Neuron (in vitro differentiated cells): Measurements from ENCODE around the gene CPM.
"Not testable (repeated sequence)": the region's sequence is repeated elsewhere in the genome, so short reads cannot be mapped to it uniquely, and the experiment has no call there.

Experiments used
- H2AFZ ChIP-seq: one replicate; pipeline ENCODE4 v1.6.1; 2013; ENCODE audit warnings: low read depth, mild to moderate bottlenecking, inconsistent platforms, low read length, moderate library complexity
- H3K27me3 ChIP-seq: one replicate; pipeline ENCODE4 v1.6.1; 2013; ENCODE audit warnings: low read length; ENCODE audit not compliant: insufficient read depth
- H3K36me3 ChIP-seq: one replicate; pipeline ENCODE4 v1.6.1; 2013; ENCODE audit warnings: low read length; ENCODE audit not compliant: insufficient read depth
- H3K4me1 ChIP-seq: one replicate; pipeline ENCODE4 v1.6.1; 2013; ENCODE audit warnings: low read length; ENCODE audit not compliant: insufficient read depth
- H3K4me3 ChIP-seq: 2 replicates; pipeline ENCODE4 v1.5.1; 2013; ENCODE audit warnings: mild to moderate bottlenecking, low read length, moderate library complexity
- H3K9me3 ChIP-seq: one replicate; pipeline ENCODE4 v1.6.1; 2013; ENCODE audit warnings: low read length

The CPM gene

DNA sequence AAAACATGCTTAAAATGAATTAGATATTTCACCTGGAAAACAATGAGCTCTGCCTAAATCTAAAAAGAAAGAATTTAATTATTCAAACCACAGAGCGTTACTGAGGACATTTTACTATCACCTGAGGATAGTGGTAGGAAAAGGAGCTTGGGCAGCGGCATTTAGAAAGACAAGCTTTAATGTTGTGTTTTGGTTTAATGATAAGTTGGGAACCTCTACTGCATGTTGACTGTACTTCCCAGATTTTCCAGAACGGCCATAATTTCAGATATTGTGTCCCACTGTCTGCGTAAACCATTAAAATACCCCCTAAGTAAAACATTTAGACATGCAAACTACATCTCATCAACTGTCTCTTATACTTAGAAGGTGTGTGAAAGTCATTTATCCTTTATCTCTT lies 55.4 kb downstream of the CPM start:
- Histone ChIP-seq H3K27me3 (no peaks in the 10 kb centered on the region), H2AFZ (no peak overlapping the region), H3K4me1 (peaks cover 16% of the 10 kb centered on the region), H3K36me3 (no peaks in the 10 kb centered on the region), H3K9me3 (peaks cover 3% of the 10 kb centered on the region), H3K4me3 (no peak overlapping the region)

DNA sequence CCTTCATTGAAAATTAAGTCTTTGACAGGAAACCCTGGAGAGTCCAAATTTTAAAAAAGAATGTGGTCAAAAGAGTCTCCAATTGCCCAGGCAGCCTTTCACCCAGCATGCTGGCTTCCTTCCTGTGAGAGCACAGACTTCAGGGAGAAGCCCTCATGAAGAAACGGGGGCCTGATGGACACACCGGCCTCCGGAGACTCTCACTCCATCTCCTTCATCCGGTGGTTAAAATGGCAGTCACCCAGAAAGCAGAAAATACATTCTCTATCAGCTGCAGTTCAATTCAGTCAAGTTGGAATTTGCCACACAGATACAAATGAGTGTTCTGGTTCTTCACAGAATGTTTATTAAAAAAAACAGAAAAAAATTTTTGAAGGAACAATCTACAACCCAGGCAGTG lies 56.5 kb downstream of the CPM start:
- peaks cover 3% of the 10 kb centered on the region for H3K9me3 ChIP-seq
- no peaks in the 10 kb centered on the region for H3K27me3 ChIP-seq
- no peak overlapping the region for H3K4me3 ChIP-seq
- peak overlapping the region; percentile 50 for H2AFZ ChIP-seq
- no peaks in the 10 kb centered on the region for H3K36me3 ChIP-seq
- H3K4me1 ChIP-seq: peaks cover 16% of the 10 kb centered on the region

DNA sequence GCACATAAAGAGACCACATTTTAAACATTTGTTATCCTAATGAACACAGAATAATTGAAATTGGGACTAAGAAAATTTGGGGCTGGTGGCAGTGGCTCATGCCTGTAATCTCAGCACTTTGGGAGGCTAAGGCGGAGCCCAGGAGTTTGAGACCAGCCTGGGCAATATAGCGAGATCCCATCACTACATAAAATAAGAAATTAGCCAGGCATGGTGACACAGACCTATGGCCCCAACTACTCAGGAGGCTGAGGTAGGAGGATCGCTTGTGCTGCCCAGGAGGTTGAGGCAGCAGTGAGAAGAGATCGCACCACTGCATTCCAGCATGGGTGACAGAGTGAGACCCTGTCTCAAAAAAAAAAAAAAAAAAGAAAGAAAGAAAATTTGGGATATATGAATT lies 59.7 kb downstream of the CPM start:
- H2AFZ ChIP-seq: no peak overlapping the region
- peaks cover 3% of the 10 kb centered on the region for H3K9me3 ChIP-seq
- no peaks in the 10 kb centered on the region for H3K27me3 ChIP-seq
- H3K4me1 ChIP-seq: peaks cover 16% of the 10 kb centered on the region
- H3K4me3 ChIP-seq: no peak overlapping the region
- no peaks in the 10 kb centered on the region for H3K36me3 ChIP-seq

DNA sequence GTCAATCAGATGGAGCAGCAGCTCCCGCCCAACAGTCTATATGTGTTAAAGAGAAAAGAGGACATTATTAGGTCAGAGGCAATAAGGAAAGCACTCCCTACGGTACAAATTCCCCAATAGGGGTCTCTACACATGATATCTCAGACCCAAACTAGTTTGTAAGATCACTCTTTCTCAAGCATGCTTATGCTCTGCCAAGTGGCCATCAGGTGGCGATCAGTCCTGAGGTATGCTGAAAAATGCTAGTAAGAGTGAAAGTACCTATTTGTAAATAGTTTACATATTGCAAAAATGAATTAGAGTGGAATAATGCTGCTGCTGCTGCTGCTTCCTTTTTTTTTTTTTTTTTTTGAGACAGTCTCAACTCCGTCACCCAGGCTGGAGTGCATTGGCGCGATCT lies 61.0 kb downstream of the CPM start:
- Histone ChIP-seq H2AFZ (no peak overlapping the region), H3K4me3 (no peak overlapping the region), H3K36me3 (no peaks in the 10 kb centered on the region), H3K27me3 (no peaks in the 10 kb centered on the region), H3K4me1 (peaks cover 13% of the 10 kb centered on the region), H3K9me3 (no peaks in the 10 kb centered on the region)

DNA sequence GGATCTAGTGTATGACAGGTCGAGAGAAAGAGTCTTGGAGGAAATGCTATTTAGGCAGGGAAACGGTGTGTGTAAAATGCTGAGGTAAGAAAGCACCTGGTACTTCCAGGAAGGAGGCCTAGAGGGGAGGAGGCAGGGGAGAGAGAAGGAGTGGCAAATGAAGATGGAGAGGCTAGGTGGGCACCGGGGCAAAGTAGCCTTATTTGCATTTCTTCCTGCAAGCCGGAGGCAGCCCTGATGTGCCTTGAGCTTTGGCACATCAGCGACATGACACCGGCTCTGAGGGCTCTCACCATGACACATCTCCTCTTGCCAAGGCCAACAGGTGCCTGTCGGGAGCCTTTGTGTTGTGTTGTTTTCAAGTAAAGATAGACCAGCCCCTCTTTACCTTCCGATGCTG lies 61.6 kb downstream of the CPM start:
- H3K4me1 ChIP-seq: peaks cover 8% of the 10 kb centered on the region

DNA sequence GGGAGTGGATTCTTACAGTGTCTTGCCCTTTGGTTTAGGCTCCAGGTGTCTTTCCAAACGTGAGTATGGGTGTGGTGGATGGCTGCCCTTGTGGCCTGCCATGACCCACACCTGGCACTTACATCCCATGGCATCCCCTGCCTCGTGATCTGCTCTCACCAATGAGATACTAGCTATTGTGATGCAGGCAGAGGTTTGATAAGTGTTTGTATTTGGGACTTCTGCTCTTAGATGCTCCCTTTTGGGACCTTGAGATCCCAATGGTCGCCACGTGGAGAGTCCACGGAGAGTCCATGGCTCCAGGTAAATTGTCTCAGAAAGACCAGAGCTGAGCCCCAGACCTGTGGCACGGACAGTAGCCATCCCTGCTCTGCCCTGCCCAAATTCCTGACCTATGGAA lies 62.5 kb downstream of the CPM start:
- Histone ChIP-seq H3K36me3 (no peaks in the 10 kb centered on the region), H3K27me3 (no peaks in the 10 kb centered on the region), H3K4me3 (no peak overlapping the region), H3K4me1 (no peaks in the 10 kb centered on the region), H3K9me3 (no peaks in the 10 kb centered on the region), H2AFZ (no peak overlapping the region)

More for the DNA sequence above, 61.6 kb downstream of the CPM start:
- Histone ChIP-seq H3K4me3 (no peak overlapping the region), H3K36me3 (no peaks in the 10 kb centered on the region), H2AFZ (no peak overlapping the region), H3K27me3 (no peaks in the 10 kb centered on the region), H3K9me3 (no peaks in the 10 kb centered on the region)

DNA sequence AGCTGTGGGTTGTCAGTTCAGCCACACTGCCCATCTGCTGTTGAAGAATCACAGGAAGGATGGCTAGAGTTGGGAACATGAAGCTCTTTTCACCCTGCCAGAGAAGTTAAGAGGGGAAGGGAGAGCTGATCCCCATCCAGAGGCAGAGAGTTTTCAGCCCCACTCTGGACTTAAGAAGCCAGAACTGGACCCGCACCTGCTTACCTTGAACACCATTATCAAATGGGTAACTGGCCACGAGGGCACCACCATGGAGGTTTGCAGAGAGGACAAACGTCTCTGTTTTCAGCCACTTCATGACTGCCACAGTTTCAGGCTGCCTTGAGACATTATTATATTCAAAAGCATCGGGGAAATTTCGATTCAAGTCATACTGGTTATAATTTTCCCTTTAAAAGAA lies 63.0 kb downstream of the CPM start:
- H3K36me3 ChIP-seq: no peaks in the 10 kb centered on the region
- no peaks in the 10 kb centered on the region for H3K27me3 ChIP-seq
- no peak overlapping the region for H2AFZ ChIP-seq
- no peak overlapping the region for H3K4me3 ChIP-seq
- no peaks in the 10 kb centered on the region for H3K4me1 ChIP-seq
- no peaks in the 10 kb centered on the region for H3K9me3 ChIP-seq

DNA sequence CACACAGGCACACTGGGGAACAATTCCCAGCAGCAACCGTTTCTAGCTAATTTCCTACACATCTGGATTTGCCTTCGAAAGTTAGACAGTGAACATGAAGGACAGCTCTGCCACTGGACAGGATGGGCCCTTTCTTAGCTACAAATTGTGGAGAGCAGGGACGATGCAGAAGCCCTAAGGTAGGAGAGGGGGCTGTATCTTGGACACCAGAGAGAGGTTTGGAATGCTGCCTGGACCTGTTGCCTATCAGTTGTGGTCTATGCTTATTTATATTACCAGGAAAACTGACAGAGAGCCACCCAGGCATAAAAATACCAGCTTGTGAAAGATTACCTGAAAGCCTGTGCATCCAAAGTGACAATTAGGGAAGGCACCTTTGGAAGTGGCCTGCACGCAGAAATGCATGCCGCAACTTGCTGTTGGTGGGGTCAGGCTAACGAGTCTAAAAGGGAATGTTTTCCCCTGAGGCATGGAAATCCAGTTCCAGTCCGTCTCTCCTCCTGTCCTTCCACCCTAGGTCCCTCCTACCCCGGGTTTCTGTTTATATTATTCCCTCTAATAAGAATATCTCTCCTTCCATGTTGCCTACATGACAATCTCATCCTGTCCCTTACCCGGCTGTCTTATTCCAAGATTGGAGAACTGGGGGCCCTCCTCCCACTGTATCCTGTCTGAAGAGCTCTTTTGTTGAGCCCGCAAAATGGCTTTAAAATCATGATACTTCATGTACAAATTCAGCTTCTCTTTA lies 64.8 kb downstream of the CPM start:
- Histone ChIP-seq H3K4me3 (no peak overlapping the region), H3K4me1 (no peaks in the 10 kb centered on the region), H3K27me3 (no peaks in the 10 kb centered on the region), H2AFZ (no peak overlapping the region), H3K36me3 (no peaks in the 10 kb centered on the region), H3K9me3 (no peaks in the 10 kb centered on the region)

DNA sequence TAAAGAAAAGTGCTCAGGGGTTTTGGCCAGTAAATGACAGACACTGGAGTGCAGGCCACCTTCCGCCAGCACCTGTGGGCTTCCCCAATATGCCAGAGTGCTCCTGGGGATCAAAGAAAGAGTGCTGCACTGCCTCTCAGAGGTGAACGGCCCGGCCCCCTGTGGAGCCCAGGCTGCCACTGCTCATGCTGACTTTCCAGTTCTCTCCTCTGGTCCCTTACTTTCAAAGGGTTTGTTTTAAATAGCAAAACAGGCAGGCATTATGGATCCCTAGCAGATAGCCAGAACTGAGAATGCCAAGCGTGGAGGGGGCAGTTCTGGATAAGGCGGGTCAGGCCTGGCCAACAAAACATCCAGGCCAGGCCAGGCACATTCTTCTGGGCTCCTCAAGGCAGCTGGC lies 65.4 kb downstream of the CPM start:
- no peak overlapping the region for H2AFZ ChIP-seq

DNA sequence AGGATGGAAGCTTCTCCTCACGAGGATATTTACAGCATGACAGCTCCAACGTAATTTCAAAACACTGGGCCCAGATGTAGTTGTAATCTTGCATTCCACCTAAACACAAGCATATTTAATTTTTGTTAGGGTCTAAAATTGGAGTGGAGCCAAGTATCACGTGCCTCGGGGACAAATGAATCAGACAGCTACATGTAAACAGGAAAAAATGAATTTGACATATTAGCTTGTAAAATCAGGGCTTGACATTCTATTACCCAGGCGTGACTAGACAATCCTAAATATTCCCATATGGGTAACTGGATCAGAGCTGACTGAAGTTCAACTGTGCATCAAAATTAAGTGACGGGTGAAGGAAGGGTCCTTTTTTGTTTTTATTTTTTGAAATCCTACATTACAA lies 66.0 kb downstream of the CPM start:
- no peaks in the 10 kb centered on the region for H3K36me3 ChIP-seq
- H3K4me1 ChIP-seq: no peaks in the 10 kb centered on the region
- no peak overlapping the region for H2AFZ ChIP-seq
- no peak overlapping the region for H3K4me3 ChIP-seq
- no peaks in the 10 kb centered on the region for H3K9me3 ChIP-seq
- no peaks in the 10 kb centered on the region for H3K27me3 ChIP-seq

More for the DNA sequence above, 65.4 kb downstream of the CPM start:
- H3K9me3 ChIP-seq: no peaks in the 10 kb centered on the region
- no peak overlapping the region for H3K4me3 ChIP-seq
- H3K36me3 ChIP-seq: no peaks in the 10 kb centered on the region
- H3K4me1 ChIP-seq: no peaks in the 10 kb centered on the region
- H3K27me3 ChIP-seq: no peaks in the 10 kb centered on the region

DNA sequence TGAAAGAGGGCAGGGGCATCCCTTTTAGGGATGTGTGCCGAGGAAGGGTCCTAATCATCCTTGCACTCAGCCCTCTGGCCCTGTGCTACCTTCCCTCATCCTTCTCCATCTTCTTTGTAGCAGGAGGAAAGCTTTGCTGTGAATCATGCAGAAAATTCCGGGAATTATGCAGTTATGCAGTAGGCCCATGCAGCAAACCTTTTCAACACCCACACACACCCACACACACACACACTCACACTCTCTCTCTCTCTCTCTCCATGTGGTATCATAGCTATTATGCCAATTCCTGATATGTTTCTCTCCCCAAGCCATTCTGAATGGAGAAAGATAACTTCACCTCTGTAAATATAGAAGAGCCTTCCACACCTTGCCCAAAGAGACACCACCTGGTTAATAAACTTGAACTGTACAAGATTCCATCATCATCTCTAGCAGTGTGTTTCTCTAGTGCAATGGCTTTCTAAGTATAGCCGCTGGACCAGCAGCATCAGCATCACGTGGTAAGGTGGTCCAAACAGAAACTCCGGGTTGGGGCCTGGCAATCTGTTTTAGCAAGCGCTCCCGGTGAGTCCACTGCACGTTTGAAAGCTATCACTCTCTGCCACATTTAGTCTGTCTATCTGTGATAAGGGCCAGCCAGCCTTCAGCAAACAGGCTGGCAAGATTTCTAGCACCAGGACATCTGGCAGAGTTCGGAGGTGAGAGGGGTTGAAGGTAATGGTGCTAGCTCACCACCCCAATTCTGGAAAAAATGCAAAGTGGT lies 67.4 kb downstream of the CPM start:
- H3K9me3 ChIP-seq: no peaks in the 10 kb centered on the region
- no peak overlapping the region for H3K4me3 ChIP-seq
- H3K4me1 ChIP-seq: no peaks in the 10 kb centered on the region
- no peaks in the 10 kb centered on the region for H3K27me3 ChIP-seq
- H2AFZ ChIP-seq: no peak overlapping the region
- H3K36me3 ChIP-seq: no peaks in the 10 kb centered on the region

DNA sequence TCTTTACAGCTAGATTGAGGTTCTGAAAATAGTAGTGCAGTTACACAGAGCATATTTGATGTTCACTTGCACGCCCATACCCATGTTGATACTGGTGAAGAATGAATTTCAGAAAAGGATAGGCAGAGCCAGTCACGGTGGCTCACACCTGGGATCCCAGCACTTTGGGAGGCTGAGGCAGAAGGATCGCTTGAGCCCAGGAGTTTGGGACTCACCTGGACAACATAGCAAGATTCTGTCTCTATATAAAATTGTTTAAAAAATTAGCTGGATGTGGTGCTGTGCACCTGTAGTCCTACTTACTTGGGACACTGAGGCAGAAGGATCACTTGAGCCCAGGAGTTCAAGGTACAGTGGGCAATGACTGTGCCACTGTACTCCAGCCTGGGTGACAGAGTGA lies 68.4 kb downstream of the CPM start:
- H2AFZ ChIP-seq: no peak overlapping the region
- H3K36me3 ChIP-seq: no peaks in the 10 kb centered on the region
- H3K4me3 ChIP-seq: no peak overlapping the region
- H3K4me1 ChIP-seq: no peaks in the 10 kb centered on the region
- no peaks in the 10 kb centered on the region for H3K9me3 ChIP-seq
- H3K27me3 ChIP-seq: no peaks in the 10 kb centered on the region

DNA sequence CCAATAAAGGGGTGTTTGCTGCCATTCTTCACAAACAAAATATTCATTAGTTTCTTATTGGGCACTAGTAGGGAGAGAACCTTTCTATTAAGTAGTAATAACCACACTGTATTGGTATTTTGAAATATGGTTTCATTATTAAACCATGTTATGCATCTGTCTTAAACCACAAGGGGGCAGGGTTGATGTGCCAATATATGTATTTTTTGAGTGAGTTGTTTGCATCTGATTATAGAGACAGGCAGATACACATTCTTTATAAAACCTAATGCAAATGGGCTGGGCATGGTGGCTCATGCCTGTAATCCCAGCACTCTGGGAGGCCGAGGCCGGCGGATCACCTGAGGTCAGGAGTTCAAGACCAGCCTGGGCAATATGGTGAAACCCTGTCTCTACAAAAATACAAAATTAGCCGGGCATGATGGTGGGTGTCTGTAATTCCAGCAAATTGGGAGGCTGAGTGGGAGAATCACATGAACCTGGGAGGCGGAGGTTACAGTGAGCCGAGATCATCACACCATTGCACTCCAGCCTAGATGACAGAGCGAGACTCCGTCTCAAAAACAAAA lies 69.0 kb downstream of the CPM start:
- H2AFZ ChIP-seq, H3K36me3 ChIP-seq, H3K27me3 ChIP-seq, H3K4me3 ChIP-seq, H3K4me1 ChIP-seq, H3K9me3 ChIP-seq: not testable (repeated sequence)
